Hematopoietic multipotent progenitor cell treated with erythropoietin and hydrocortisone succinate and interleukin-3 and kit ligand, for 17 days (in vitro differentiated cells): ENCODE results near the gene MED31.
"Not testable (repeated sequence)": the region's sequence is repeated elsewhere in the genome, so short reads cannot be mapped to it uniquely, and the experiment has no call there.

Experiments used
- DNase-seq: peaks from one replicate; pipeline ENCODE4 v3.0.0-alpha.2; 2015; ENCODE audit warnings: low spot score

Gene MED31

GRCh38 chr17:6626616-6627015 lies 24.8 kb downstream of the MED31 start:
- DNase-seq = no peak

- no peak for DNase-seq
Observed at GRCh38 chr17:6623941-6624340, 27.5 kb downstream of the MED31 start.

- DNase-seq = no peak
Observed at GRCh38 chr17:6611231-6611630, 40.2 kb downstream of the MED31 start.

- DNase-seq = no peak
Observed at GRCh38 chr17:6610011-6610410, 41.4 kb downstream of the MED31 start.

GRCh38 chr17:6608321-6608720 lies 43.1 kb downstream of the MED31 start:
- no peak for DNase-seq

GRCh38 chr17:6605142-6605541 lies 46.3 kb downstream of the MED31 start:
- DNase-seq = no peak

- DNase-seq = no peak
Observed at GRCh38 chr17:6603744-6604325, 47.6 kb downstream of the MED31 start.

GRCh38 chr17:6602141-6602540 lies 49.3 kb downstream of the MED31 start:
- no peak for DNase-seq

GRCh38 chr17:6599364-6599763 lies 52.0 kb downstream of the MED31 start:
- no peak for DNase-seq

- DNase-seq = no peak
Observed at GRCh38 chr17:6597727-6598126, 53.7 kb downstream of the MED31 start.

GRCh38 chr17:6596941-6597340 lies 54.5 kb downstream of the MED31 start:
- DNase-seq = no peak

GRCh38 chr17:6596511-6596910 lies 54.9 kb downstream of the MED31 start:
- DNase-seq = no peak

- no peak for DNase-seq
Observed at GRCh38 chr17:6596081-6596480, 55.3 kb downstream of the MED31 start.

GRCh38 chr17:6593371-6593770 lies 58.0 kb downstream of the MED31 start:
- not testable (repeated sequence) for DNase-seq
